T-cell (primary cell): Measurements from ENCODE around the gene MTARC2. TPM values are rescaled to one million over a fixed set of nuclear protein-coding genes. Genes with fewer than 3 reads are reported as not detected.
"Not testable (repeated sequence)": the region's sequence is repeated elsewhere in the genome, so short reads cannot be mapped to it uniquely, and the experiment has no call there.

Experiments used
- ATAC-seq, 4 experiments: fragments of 200-7000 bp in 3 of 4; fragments of 150-1000 bp in 1 of 4; cut with Tn5 transposase; replicated peaks in 1 of 4; 1 replicate in 3 of 4; 2 replicates in 1 of 4; pipeline ENCODE4 v1.10.0; 2021; ENCODE audit warnings: moderate library complexity in 3 of 4, mild to moderate bottlenecking in 2 of 4, moderate number of reproducible peaks in 1 of 4
- CTCF ChIA-PET, 2 donors: fragments of 300-600 bp; sonication (Branson Sonifier 250); formaldehyde crosslinking; loops; one replicate each; lab custom pipeline; 2022; ENCODE audit warnings: antibody characterized with exemption in 2 of 2; lab: Charles Lee
- POLR2A ChIA-PET, 2 donors: fragments of 300-600 bp; sonication (Branson Sonifier 250); formaldehyde crosslinking; loops; one replicate each; lab custom pipeline; 2022; ENCODE audit warnings: antibody characterized with exemption in 2 of 2; lab: Charles Lee
- DNase-seq, 35 experiments: peaks; one replicate each; pipeline versions ENCODE4 v3.0.0 to v3.0.0-alpha.2; 2013 to 2023
- H3K27ac ChIP-seq: one replicate; pipeline ENCODE4 v1.5.1; 2013; ENCODE audit warnings: low read length
- H3K27me3 ChIP-seq, 2 experiments: replicated peaks in 1 of 2; 1 replicate in 1 of 2; 2 replicates in 1 of 2; pipeline versions ENCODE4 v1.6.1 to v1.7.0; 2013; ENCODE audit warnings: low read length in 1 of 2, mixed read lengths in 1 of 2; ENCODE audit not compliant: control insufficient read depth in 2 of 2, insufficient read depth in 2 of 2; ENCODE audit errors: extremely low read depth in 1 of 2
- H3K36me3 ChIP-seq, 2 donors: 1 replicate in 1 of 2; 2 replicates in 1 of 2; pipeline versions ENCODE4 v1.6.1 to v1.7.0; 2013; ENCODE audit warnings: low read length in 1 of 2; ENCODE audit not compliant: control insufficient read depth in 2 of 2, insufficient read depth in 1 of 2; ENCODE audit errors: extremely low read depth in 1 of 2
- H3K4me1 ChIP-seq, 2 experiments: 1 replicate in 1 of 2; 2 replicates in 1 of 2; pipeline versions ENCODE4 v1.6.1 to v1.7.0; 2013; ENCODE audit warnings: low read length in 2 of 2, mixed read lengths in 1 of 2; ENCODE audit not compliant: insufficient read depth in 2 of 2, control insufficient read depth in 1 of 2; ENCODE audit errors: extremely low read depth in 1 of 2
- H3K4me3 ChIP-seq, 2 donors: 1 replicate in 1 of 2; 2 replicates in 1 of 2; pipeline versions ENCODE4 v1.5.1 to v1.7.0; 2013; ENCODE audit warnings: mild to moderate bottlenecking in 2 of 2, low read length in 1 of 2, moderate library complexity in 1 of 2; ENCODE audit not compliant: control insufficient read depth in 1 of 2; ENCODE audit errors: extremely low read depth in 1 of 2
- H3K9me3 ChIP-seq: 2 replicates; pipeline ENCODE4 v1.7.0; 2013
- H3K27ac Mint-ChIP-seq, 2 donors: one replicate each; pipeline ENCODE4 v1.8.0; 2020 to 2021; ENCODE audit warnings: mild to moderate bottlenecking in 2 of 2, mixed read lengths in 2 of 2
- H3K27me3 Mint-ChIP-seq, 2 donors: one replicate each; pipeline ENCODE4 v1.8.0; 2021 to 2022; ENCODE audit warnings: mixed read lengths in 2 of 2
- H3K36me3 Mint-ChIP-seq: one replicate; pipeline ENCODE4 v1.8.0; 2021; ENCODE audit warnings: mixed read lengths
- H3K4me1 Mint-ChIP-seq, 3 donors: one replicate each; pipeline ENCODE4 v1.8.0; 2020 to 2022; ENCODE audit warnings: mixed read lengths in 3 of 3, mild to moderate bottlenecking in 1 of 3
- H3K4me3 Mint-ChIP-seq, 3 donors: one replicate each; pipeline ENCODE4 v1.8.0; 2020 to 2022; ENCODE audit warnings: mild to moderate bottlenecking in 3 of 3, mixed read lengths in 3 of 3, moderate library complexity in 3 of 3
- H3K9me3 Mint-ChIP-seq, 3 donors: one replicate each; pipeline ENCODE4 v1.8.0; 2020 to 2022; ENCODE audit warnings: mixed read lengths in 3 of 3
- WGBS: methylation state at CpG from one replicate; pipeline ENCODE4 v1.1.5; 2013; ENCODE audit warnings: missing lambda C conversion rate; ENCODE audit not compliant: insufficient coverage; 5-methylcytosine and 5-hydroxymethylcytosine counted together
- total RNA-seq, 35 experiments: library from RNA in 6 of 35; stranded (reverse) in 6 of 35; fragments of 120-200 nt in 1 of 35; gene quantifications; one replicate each; pipeline versions ENCODE4 v1.2.1 to v1.2.4 and lab custom pipeline; 2013 to 2026

MTARC2 gene
- total RNA-seq, 5 donors from 2014 or later (not counting 1 experiment from before 2014, with no cell fraction given) = 0.33 to 0.47 (median 0.41) TPM; not detected in 2

GRCh38 chr1:220736283-220736682 is 11.8 kb upstream of the MTARC2 start:
- H3K27me3 ChIP-seq, H3K27ac Mint-ChIP-seq, POLR2A ChIA-PET, H3K27me3 Mint-ChIP-seq, H3K9me3 Mint-ChIP-seq, DNase-seq, H3K4me3 ChIP-seq, H3K4me3 Mint-ChIP-seq, ATAC-seq, H3K27ac ChIP-seq, H3K36me3 ChIP-seq, CTCF ChIA-PET, H3K9me3 ChIP-seq, H3K36me3 Mint-ChIP-seq: not testable (repeated sequence)
- peaks cover 3 to 11% of the 10 kb centered on the region in 2 experiments for H3K4me1 ChIP-seq
- WGBS = no CpG with 5 or more reads among the region's 7 CpGs
- H3K4me1 Mint-ChIP-seq = peaks cover 0 to 19% (median 16%) of the 10 kb centered on the region in 3 donors

- Mint-ChIP-seq H3K9me3 (no peaks in the 10 kb centered on the region), H3K4me1 (no peaks in the 10 kb centered on the region), H3K27ac (no peak overlapping the region), H3K4me3 (no peak overlapping the region), H3K36me3 (peaks cover 3% of the 10 kb centered on the region), H3K27me3 (peaks cover 18 to 22% of the 10 kb centered on the region in 2 donors)
- Histone ChIP-seq H3K4me3 (no peak overlapping the region), H3K4me1 (no peaks in the 10 kb centered on the region), H3K27me3 (peaks cover 0 to 16% of the 10 kb centered on the region in 2 experiments), H3K27ac (no peak overlapping the region), H3K9me3 (no peaks in the 10 kb centered on the region), H3K36me3 (no peaks in the 10 kb centered on the region)
- DNase-seq = no peak
- 33% methylated on average over 1 of the region's 2 CpGs for WGBS
- ATAC-seq = no peak
- CTCF ChIA-PET = no interaction called here
- POLR2A ChIA-PET = no interaction called here
These were observed 6.8 kb upstream of the MTARC2 start for GRCh38 chr1:220741349-220741748.

GRCh38 chr1:220741825-220742224 is 6.3 kb upstream of the MTARC2 start:
- ATAC-seq (no peak), DNase-seq (no peak)
- peaks cover 22 to 25% of the 10 kb centered on the region in 2 donors for H3K27me3 Mint-ChIP-seq
- no peaks in the 10 kb centered on the region for H3K9me3 ChIP-seq
- H3K27ac Mint-ChIP-seq = no peak overlapping the region
- H3K9me3 Mint-ChIP-seq = no peaks in the 10 kb centered on the region
- CTCF ChIA-PET = no interaction called here
- no peaks in the 10 kb centered on the region for H3K4me1 ChIP-seq
- H3K27me3 ChIP-seq = peaks cover 0 to 19% of the 10 kb centered on the region in 2 experiments
- 100% methylated on average over 1 of the region's 1 CpG for WGBS
- POLR2A ChIA-PET = no interaction called here
- peaks cover 3% of the 10 kb centered on the region for H3K36me3 Mint-ChIP-seq
- H3K4me3 ChIP-seq = no peak overlapping the region
- no peak overlapping the region for H3K27ac ChIP-seq
- H3K4me3 Mint-ChIP-seq = no peak overlapping the region
- no peaks in the 10 kb centered on the region for H3K36me3 ChIP-seq
- no peaks in the 10 kb centered on the region for H3K4me1 Mint-ChIP-seq

GRCh38 chr1:220742520-220742919 is 5.6 kb upstream of the MTARC2 start:
- peaks cover 29 to 30% of the 10 kb centered on the region in 2 donors for H3K27me3 Mint-ChIP-seq
- no peaks in the 10 kb centered on the region for H3K9me3 ChIP-seq

DNA sequence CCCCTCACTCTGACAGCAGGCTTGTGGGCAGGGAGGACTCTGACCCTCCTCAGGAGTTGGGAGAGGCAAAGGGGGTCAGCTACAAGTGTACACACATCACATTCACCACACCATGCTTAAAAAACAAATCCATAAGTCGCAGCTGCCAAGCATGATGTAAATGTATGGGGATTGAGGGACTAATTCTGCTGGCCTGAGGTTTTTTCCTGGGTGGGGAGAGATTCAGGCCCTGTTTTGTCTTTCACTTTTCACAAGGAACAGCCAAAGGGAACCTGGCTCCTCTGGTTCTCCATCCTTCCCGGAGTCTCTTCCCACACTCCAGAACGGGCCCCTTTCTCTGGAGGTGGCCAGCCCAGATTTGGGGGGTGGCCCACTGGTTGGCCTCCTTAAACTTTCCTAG is 1.3 kb upstream of the MTARC2 start:
- H3K27ac ChIP-seq = no peak overlapping the region
- Mint-ChIP-seq H3K4me1 (peaks cover 0 to 9% (median 6%) of the 10 kb centered on the region in 3 donors), H3K36me3 (peaks cover 3% of the 10 kb centered on the region), H3K27ac (no peak overlapping the region), H3K27me3 (peaks cover 49 to 56% of the 10 kb centered on the region in 2 donors), H3K9me3 (no peaks in the 10 kb centered on the region), H3K4me3 (peak overlapping the region in 1 of 3 donors; percentile 60)
- peaks cover 2 to 46% of the 10 kb centered on the region in 2 experiments for H3K27me3 ChIP-seq
- 100% methylated on average over 1 of the region's 3 CpGs for WGBS
- H3K36me3 ChIP-seq = no peaks in the 10 kb centered on the region
- H3K9me3 ChIP-seq = no peaks in the 10 kb centered on the region
- ATAC-seq (no peak), DNase-seq (no peak)
- POLR2A ChIA-PET = no interaction called here
- no peak overlapping the region for H3K4me3 ChIP-seq
- H3K4me1 ChIP-seq = peaks cover 0 to 6% of the 10 kb centered on the region in 2 experiments
- CTCF ChIA-PET = interaction anchor here in 1 of 2 donors (1.0 kb wide), 1 partner anchor 13 kb away, joined by 4 read pairs; no protein-coding TSS in a partner anchor

More at GRCh38 chr1:220742520-220742919, 5.6 kb upstream of the MTARC2 start:
- no peak overlapping the region for H3K27ac ChIP-seq
- no peaks in the 10 kb centered on the region for H3K4me1 ChIP-seq
- CTCF ChIA-PET = interaction anchor here in 1 of 2 donors (1.7 kb wide), 1 partner anchor 9 kb away, joined by 4 read pairs; no protein-coding TSS in a partner anchor
- POLR2A ChIA-PET = no interaction called here
- no peak for DNase-seq
- peaks cover 0 to 25% of the 10 kb centered on the region in 2 experiments for H3K27me3 ChIP-seq
- no peak overlapping the region for H3K4me3 ChIP-seq
- Mint-ChIP-seq H3K4me1 (no peaks in the 10 kb centered on the region), H3K36me3 (peaks cover 3% of the 10 kb centered on the region), H3K27ac (no peak overlapping the region), H3K4me3 (no peak overlapping the region), H3K9me3 (no peaks in the 10 kb centered on the region)
- WGBS = 87% methylated on average over 2 of the region's 3 CpGs
- no peaks in the 10 kb centered on the region for H3K36me3 ChIP-seq
- ATAC-seq = no peak

DNA sequence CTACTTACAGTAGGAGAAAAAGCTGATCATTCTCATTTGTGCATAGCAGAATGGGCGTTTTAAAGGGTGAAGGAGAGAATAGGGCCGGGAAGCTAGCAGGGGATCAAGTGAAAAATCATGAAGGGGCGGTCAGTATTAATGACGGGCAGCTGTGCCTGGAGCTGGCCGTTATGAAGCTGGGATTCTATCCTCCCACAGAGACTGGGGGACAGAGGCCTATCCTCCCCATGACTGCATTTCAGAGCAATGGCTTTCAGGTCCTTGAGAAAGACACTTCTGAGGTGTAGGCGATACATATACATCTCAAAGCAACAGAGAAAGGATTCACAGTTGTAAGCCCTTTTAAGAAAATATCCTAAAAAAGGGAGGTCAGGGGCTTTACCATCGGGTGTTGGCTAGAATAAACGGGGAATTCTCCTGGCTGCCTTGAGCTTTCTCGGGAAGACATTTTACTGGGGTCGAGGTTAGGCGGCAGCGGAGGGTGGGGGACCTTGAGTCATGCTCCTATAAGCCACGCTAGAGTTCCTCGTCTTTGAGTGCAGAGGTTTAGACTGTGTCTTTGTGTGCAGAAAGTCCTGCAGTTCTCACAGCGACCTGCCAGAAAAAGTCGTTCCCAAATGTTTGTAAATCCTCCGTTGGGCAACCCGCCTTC is 559 bp upstream of the MTARC2 start:
- Mint-ChIP-seq H3K27me3 (peaks cover 54 to 60% of the 10 kb centered on the region in 2 donors), H3K36me3 (peaks cover 3% of the 10 kb centered on the region), H3K27ac (no peak overlapping the region), H3K4me1 (peaks cover 0 to 9% (median 6%) of the 10 kb centered on the region in 3 donors), H3K4me3 (peak overlapping the region; percentile 52 to 60 (median 54)), H3K9me3 (no peaks in the 10 kb centered on the region)
- 12% methylated on average over 8 of the region's 18 CpGs for WGBS
- CTCF ChIA-PET = interaction anchor here in 1 of 2 donors (1.0 kb wide), 1 partner anchor 14 kb away, joined by 4 read pairs; no protein-coding TSS in a partner anchor
- H3K27me3 ChIP-seq = peaks cover 2 to 49% of the 10 kb centered on the region in 2 experiments
- no peaks in the 10 kb centered on the region for H3K36me3 ChIP-seq
- ATAC-seq (no peak), DNase-seq (no peak)
- H3K9me3 ChIP-seq = no peaks in the 10 kb centered on the region
- POLR2A ChIA-PET = no interaction called here
- H3K4me1 ChIP-seq = peaks cover 0 to 6% of the 10 kb centered on the region in 2 experiments
- H3K27ac ChIP-seq = no peak overlapping the region
- peak overlapping the region in 1 of 2 donors; percentile 33 for H3K4me3 ChIP-seq
